Measurements from ENCODE around the gene GPRIN2. TPM values are rescaled to one million over a fixed set of nuclear protein-coding genes. Genes with fewer than 3 reads are reported as not detected.

Gene GPRIN2
- total and polyA plus RNA-seq, 2 of the 8 experiments (the other 6 are each of a cell fraction or from before 2014, with no cell fraction given): 14.3 to 18.6 TPM

- no peak for TF ChIP-seq NANOG (IDR thresholded peaks at IDR 0.05; ENCODE audit: insufficient read depth, low read depth, low read length, poor library complexity, severe bottlenecking)
- TF ChIP-seq JUND (IDR thresholded peaks at IDR 0.05; ENCODE audit: low read length): no peak
- TF ChIP-seq, protein P1, sequence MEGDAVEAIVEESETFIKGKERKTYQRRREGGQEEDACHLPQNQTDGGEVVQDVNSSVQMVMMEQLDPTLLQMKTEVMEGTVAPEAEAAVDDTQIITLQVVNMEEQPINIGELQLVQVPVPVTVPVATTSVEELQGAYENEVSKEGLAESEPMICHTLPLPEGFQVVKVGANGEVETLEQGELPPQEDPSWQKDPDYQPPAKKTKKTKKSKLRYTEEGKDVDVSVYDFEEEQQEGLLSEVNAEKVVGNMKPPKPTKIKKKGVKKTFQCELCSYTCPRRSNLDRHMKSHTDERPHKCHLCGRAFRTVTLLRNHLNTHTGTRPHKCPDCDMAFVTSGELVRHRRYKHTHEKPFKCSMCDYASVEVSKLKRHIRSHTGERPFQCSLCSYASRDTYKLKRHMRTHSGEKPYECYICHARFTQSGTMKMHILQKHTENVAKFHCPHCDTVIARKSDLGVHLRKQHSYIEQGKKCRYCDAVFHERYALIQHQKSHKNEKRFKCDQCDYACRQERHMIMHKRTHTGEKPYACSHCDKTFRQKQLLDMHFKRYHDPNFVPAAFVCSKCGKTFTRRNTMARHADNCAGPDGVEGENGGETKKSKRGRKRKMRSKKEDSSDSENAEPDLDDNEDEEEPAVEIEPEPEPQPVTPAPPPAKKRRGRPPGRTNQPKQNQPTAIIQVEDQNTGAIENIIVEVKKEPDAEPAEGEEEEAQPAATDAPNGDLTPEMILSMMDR (IDR thresholded peaks at IDR 0.05; ENCODE audit: control extremely low read depth in 1 of 3, insufficient read depth in 1 of 3, low read depth in 1 of 3, low read length in 3 of 3): no peak
- TF ChIP-seq TEAD4 (IDR thresholded peaks at IDR 0.05; ENCODE audit: low read depth, low read length): no peak
- TF ChIP-seq POLR2AphosphoS5 (IDR thresholded peaks at IDR 0.05; ENCODE audit: low read depth, low read length): no peak
- TF ChIP-seq KDM4A (IDR thresholded peaks at IDR 0.05; ENCODE audit: low read depth, low read length, severe bottlenecking): no peak
- no peak for TF ChIP-seq CBX5 (IDR thresholded peaks at IDR 0.05; ENCODE audit: low read depth, low read length)
- no peak for TF ChIP-seq MAX (IDR thresholded peaks at IDR 0.05)
- TF ChIP-seq EGR1 (IDR thresholded peaks at IDR 0.05; ENCODE audit: borderline replicate concordance, low read depth, low read length): no peak
Observed at GRCh38 chr10:46558392-46559185, 2.1 kb upstream of the GPRIN2 start (continued).
